H1 (cell line): ENCODE data around the gene ESR1. TPM values are rescaled to one million over a fixed set of nuclear protein-coding genes. Genes with fewer than 3 reads are reported as not detected.

Experiments used
- BRCA1 ChIP-seq: IDR thresholded peaks from 2 replicates; pipeline ENCODE4 v1.6.1; 2012; ENCODE audit warnings: low read depth, low read length, improper control_type of control experiment
- CEBPB ChIP-seq: IDR thresholded peaks from 2 replicates; pipeline ENCODE4 v1.6.1; 2012; ENCODE audit warnings: low read depth, low read length
- RBBP5 ChIP-seq: IDR thresholded peaks from 2 replicates; pipeline ENCODE4 v1.7.1; 2012; ENCODE audit warnings: low read depth, mild to moderate bottlenecking, inconsistent platforms, low read length, moderate library complexity, borderline replicate concordance
- RXRA ChIP-seq: IDR thresholded peaks from 2 replicates; pipeline ENCODE4 v1.6.1; 2011; ENCODE audit warnings: low read depth, mild to moderate bottlenecking, low read length, moderate library complexity; ENCODE audit not compliant: insufficient read depth
- SAP30 ChIP-seq: fragments of 300-600 bp; sonication (generic); IDR thresholded peaks from 2 replicates; pipeline ENCODE4 v1.7.1; 2012; ENCODE audit warnings: low read length, moderate library complexity, mild to moderate bottlenecking, inconsistent platforms; ENCODE audit not compliant: insufficient read depth, insufficient replicate concordance
- SP1 ChIP-seq: IDR thresholded peaks from 2 replicates; pipeline ENCODE4 v1.6.1; 2011; ENCODE audit warnings: low read depth, low read length
- polyA plus RNA-seq, 7 experiments: library from polyadenylated mRNA; depleted of rRNA in 3 of 7; stranded (reverse) in 5 of 7; unstranded in 2 of 7; fragments of >200 nt in 5 of 7; fragments of 200-250 nt in 2 of 7; gene quantifications; 1 replicate in 5 of 7; 2 replicates in 1 of 7; 4 replicates in 1 of 7; pipeline versions ENCODE4 v1.2.1 to v1.2.3, GENCODE V29; 2011 to 2013; ENCODE audit warnings: missing spikeins in 2 of 7, mixed read lengths in 2 of 7
- total RNA-seq: library from RNA; stranded (reverse); fragmentation: NEBNext Ultra II Directional; extraction: Animal tissue kit (Norgen Biotek cat#: 25700); gene quantifications from 2 replicates; pipeline ENCODE4 v1.2.1, GENCODE V29; 2021
- TF ChIP-seq, protein P1 (sequence below): IDR thresholded peaks from 2 replicates; pipeline ENCODE4 v1.6.1; 2012; ENCODE audit warnings: inconsistent platforms
- TF ChIP-seq, protein P2 (sequence below): fragments of 300-600 bp; sonication (generic); IDR thresholded peaks from 2 replicates; pipeline ENCODE4 v1.7.1; 2012; ENCODE audit warnings: low read length, moderate library complexity, mild to moderate bottlenecking, inconsistent platforms; ENCODE audit not compliant: insufficient replicate concordance
- TF ChIP-seq, protein P3 (sequence below): IDR thresholded peaks from 2 replicates; pipeline ENCODE4 v1.6.1; 2011; ENCODE audit warnings: low read depth, mild to moderate bottlenecking, low read length; ENCODE audit not compliant: insufficient read depth

Gene ESR1
- total and polyA plus RNA-seq, 2 of the 8 experiments (the other 6 are each of a cell fraction or from before 2014, with no cell fraction given): 0.03 to 0.17 TPM

DNA sequence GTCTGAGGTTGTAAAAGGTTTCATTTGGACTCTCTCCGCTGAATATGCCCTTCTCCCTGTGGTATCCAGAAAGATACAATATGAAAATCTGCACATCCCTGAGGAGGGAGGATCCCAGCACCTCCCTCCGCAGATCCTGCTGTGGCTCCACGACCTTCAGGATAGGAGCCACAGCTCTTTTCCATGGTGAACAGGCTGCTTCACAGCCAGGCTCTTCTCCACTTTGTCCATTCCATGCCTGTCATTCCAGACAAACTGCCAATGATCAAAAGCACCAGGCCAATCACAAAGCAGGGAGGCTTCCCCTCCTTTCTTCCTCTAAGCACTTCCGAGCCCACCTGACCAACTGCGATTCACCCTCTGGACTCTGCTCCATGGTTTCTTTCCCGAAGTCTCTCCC, 339.8 kb downstream of the ESR1 start (continued):
- TF ChIP-seq BRCA1 (no peak), RBBP5 (no peak), RXRA (no peak), SP1 (no peak), CEBPB (no peak), SAP30 (no peak)
- TF ChIP-seq, protein P1, sequence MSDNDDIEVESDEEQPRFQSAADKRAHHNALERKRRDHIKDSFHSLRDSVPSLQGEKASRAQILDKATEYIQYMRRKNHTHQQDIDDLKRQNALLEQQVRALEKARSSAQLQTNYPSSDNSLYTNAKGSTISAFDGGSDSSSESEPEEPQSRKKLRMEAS: no peak
- TF ChIP-seq, protein P2, sequence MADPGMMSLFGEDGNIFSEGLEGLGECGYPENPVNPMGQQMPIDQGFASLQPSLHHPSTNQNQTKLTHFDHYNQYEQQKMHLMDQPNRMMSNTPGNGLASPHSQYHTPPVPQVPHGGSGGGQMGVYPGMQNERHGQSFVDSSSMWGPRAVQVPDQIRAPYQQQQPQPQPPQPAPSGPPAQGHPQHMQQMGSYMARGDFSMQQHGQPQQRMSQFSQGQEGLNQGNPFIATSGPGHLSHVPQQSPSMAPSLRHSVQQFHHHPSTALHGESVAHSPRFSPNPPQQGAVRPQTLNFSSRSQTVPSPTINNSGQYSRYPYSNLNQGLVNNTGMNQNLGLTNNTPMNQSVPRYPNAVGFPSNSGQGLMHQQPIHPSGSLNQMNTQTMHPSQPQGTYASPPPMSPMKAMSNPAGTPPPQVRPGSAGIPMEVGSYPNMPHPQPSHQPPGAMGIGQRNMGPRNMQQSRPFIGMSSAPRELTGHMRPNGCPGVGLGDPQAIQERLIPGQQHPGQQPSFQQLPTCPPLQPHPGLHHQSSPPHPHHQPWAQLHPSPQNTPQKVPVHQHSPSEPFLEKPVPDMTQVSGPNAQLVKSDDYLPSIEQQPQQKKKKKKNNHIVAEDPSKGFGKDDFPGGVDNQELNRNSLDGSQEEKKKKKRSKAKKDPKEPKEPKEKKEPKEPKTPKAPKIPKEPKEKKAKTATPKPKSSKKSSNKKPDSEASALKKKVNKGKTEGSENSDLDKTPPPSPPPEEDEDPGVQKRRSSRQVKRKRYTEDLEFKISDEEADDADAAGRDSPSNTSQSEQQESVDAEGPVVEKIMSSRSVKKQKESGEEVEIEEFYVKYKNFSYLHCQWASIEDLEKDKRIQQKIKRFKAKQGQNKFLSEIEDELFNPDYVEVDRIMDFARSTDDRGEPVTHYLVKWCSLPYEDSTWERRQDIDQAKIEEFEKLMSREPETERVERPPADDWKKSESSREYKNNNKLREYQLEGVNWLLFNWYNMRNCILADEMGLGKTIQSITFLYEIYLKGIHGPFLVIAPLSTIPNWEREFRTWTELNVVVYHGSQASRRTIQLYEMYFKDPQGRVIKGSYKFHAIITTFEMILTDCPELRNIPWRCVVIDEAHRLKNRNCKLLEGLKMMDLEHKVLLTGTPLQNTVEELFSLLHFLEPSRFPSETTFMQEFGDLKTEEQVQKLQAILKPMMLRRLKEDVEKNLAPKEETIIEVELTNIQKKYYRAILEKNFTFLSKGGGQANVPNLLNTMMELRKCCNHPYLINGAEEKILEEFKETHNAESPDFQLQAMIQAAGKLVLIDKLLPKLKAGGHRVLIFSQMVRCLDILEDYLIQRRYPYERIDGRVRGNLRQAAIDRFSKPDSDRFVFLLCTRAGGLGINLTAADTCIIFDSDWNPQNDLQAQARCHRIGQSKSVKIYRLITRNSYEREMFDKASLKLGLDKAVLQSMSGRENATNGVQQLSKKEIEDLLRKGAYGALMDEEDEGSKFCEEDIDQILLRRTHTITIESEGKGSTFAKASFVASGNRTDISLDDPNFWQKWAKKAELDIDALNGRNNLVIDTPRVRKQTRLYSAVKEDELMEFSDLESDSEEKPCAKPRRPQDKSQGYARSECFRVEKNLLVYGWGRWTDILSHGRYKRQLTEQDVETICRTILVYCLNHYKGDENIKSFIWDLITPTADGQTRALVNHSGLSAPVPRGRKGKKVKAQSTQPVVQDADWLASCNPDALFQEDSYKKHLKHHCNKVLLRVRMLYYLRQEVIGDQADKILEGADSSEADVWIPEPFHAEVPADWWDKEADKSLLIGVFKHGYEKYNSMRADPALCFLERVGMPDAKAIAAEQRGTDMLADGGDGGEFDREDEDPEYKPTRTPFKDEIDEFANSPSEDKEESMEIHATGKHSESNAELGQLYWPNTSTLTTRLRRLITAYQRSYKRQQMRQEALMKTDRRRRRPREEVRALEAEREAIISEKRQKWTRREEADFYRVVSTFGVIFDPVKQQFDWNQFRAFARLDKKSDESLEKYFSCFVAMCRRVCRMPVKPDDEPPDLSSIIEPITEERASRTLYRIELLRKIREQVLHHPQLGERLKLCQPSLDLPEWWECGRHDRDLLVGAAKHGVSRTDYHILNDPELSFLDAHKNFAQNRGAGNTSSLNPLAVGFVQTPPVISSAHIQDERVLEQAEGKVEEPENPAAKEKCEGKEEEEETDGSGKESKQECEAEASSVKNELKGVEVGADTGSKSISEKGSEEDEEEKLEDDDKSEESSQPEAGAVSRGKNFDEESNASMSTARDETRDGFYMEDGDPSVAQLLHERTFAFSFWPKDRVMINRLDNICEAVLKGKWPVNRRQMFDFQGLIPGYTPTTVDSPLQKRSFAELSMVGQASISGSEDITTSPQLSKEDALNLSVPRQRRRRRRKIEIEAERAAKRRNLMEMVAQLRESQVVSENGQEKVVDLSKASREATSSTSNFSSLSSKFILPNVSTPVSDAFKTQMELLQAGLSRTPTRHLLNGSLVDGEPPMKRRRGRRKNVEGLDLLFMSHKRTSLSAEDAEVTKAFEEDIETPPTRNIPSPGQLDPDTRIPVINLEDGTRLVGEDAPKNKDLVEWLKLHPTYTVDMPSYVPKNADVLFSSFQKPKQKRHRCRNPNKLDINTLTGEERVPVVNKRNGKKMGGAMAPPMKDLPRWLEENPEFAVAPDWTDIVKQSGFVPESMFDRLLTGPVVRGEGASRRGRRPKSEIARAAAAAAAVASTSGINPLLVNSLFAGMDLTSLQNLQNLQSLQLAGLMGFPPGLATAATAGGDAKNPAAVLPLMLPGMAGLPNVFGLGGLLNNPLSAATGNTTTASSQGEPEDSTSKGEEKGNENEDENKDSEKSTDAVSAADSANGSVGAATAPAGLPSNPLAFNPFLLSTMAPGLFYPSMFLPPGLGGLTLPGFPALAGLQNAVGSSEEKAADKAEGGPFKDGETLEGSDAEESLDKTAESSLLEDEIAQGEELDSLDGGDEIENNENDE: no peak
- TF ChIP-seq, protein P3, sequence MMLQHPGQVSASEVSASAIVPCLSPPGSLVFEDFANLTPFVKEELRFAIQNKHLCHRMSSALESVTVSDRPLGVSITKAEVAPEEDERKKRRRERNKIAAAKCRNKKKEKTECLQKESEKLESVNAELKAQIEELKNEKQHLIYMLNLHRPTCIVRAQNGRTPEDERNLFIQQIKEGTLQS: no peak
